ENCODE data around the gene SPATA31C1.
"Not testable (repeated sequence)": the region's sequence is repeated elsewhere in the genome, so short reads cannot be mapped to it uniquely, and the experiment has no call there.

Gene SPATA31C1

DNA sequence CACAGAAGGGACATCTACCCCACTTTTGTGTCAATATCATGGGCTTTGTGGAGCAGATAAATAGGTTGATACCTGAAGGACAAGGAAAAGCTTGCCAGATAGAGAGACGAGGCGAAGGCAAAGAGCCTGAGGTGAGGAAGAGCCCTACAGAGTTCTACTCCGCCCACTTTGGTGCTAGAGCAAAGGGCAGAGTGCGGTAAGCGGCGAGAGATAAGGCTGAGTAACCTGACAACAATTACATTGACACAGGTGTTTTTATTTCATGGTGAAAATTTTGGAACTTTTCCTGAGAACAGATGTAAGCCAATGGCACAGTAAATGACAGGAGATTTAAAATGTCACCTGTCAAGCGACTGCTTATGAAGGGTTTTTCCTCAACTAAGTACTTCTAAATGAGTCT, 16.7 kb downstream of the SPATA31C1 start:
- DNase-seq: not testable (repeated sequence)

DNA sequence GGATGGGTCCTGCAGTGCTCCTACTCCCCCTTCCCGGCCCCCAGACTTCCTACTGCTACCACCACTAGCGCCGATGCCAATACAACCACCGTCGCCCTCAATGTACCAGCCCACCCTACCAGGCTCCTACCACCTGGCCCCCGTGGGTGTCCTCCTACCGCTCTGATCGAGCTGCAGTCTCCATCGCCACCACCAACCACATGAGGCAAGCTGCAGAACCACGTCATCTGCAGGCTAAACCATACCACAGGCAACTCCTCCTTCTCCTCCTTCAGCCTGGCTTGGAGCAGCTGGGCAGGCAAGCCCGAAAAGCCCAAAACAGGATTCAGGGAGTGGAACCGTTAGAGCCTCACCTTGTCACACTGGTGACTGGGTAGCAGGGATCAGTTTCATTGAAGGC, 19.6 kb downstream of the SPATA31C1 start:
- not testable (repeated sequence) for DNase-seq

DNA sequence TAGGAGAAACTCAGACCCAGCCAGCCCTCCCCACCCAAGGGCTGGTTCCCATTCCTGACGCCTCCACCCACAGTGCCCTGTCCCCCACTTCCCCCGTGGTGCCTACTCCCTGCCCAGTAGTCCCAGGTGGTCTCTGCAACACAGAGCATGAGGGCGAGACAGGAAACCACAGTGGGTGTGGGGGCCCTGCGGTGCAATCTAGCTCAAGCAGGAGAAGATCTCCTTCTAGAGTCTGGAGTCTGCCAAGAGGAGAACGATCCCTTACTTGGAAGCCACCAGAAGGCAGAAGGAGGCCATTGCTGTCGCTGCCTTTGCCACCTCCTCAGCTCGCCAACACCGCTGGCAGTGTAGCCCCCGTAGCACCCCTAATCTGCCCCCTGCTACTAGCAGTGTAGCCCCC, 20.2 kb downstream of the SPATA31C1 start:
- DNase-seq: not testable (repeated sequence)

GRCh38 chr9:87938336-87938735, 20.6 kb downstream of the SPATA31C1 start:
- DNase-seq: not testable (repeated sequence)

- not testable (repeated sequence) for DNase-seq
Observed at GRCh38 chr9:87939096-87939495, 21.3 kb downstream of the SPATA31C1 start.

GRCh38 chr9:87944096-87944495, 26.3 kb downstream of the SPATA31C1 start:
- DNase-seq: no peak

DNA sequence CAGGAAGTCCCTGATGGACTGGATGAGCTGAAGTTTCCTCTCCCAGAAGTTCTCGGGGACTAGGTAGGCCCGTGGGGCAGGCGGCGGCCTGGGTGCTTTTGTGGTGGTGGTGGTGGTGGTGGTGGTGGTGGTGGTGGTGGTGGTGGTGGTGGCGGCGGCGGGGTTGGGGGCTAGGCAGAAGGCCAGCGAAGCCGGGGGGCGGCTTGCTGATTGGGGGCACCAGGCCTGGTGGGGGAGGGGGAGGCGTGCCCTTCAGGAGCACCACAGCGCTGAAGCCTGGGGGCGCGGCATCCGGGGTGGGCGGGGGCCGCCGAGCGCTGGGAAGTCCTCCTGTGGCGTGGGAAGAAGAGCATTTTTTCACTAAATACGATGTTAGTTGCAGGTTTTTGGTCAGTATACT, 26.9 kb downstream of the SPATA31C1 start:
- DNase-seq: no peak

DNA sequence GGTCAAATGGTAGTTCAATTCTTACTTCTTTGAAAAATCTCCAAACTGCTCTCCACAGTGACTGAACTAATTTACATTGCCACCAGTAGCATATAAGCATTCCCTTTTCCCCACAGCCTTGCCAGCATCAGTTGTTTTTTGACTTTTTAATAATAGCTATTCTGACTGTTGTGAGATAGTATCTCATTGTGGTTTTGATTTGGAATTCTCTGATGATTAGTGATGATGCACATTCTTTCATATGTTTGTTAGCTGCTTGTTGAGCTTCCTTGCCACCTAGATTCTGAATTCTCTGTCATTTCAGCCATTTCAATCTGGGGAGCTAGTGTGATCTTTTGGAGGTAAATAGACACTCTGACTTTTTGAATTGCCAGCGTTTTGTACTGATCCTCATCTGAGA, 32.5 kb downstream of the SPATA31C1 start:
- no peak for DNase-seq

- DNase-seq: no peak
Observed at GRCh38 chr9:87950765-87951488, 33.2 kb downstream of the SPATA31C1 start.

DNA sequence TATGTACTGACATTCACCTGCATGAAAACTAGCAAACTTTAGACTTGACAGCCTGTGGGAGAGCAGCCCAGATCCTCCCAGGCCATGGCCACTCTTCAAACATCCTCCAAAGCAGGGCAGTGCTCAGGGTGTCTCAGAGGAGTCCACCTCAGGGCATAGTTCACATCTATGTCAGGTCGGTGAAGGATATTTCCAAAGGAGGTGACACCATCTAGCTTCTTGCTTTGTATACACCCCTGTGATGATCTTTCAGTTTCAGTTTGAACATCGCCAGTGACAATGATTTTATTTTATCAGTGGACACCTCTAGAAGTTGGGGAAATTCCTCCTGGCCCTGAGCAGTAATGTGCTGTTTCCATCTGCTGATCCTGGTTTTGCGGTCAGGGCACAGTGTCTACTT, 36.5 kb downstream of the SPATA31C1 start:
- DNase-seq: no peak

- no peak for DNase-seq
Observed at GRCh38 chr9:87957839-87958238, 40.1 kb downstream of the SPATA31C1 start.

DNA sequence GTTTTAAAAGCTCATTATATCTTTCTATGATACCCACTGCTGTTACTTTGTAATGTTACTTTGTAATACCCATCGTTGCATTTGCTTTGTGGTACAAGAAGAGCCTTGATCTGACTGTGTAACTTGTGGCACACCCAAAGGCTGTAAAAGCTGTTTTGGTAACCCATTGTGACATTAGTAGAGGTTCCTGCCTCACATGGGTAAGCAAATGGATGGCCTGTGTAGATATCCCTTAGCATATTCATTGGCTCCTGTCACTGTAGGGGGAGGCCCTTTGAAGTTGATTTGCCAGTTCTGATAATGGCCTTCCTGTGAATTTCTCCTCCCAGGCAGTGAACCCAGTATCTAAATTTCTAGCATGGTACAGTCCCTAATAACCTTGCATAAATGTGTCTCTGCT, 40.8 kb downstream of the SPATA31C1 start:
- no peak for DNase-seq

- DNase-seq: no peak
Observed at GRCh38 chr9:87959916-87960581, 42.3 kb downstream of the SPATA31C1 start.

- DNase-seq: no peak
Observed at GRCh38 chr9:87963770-87964169, 46.0 kb downstream of the SPATA31C1 start.

DNA sequence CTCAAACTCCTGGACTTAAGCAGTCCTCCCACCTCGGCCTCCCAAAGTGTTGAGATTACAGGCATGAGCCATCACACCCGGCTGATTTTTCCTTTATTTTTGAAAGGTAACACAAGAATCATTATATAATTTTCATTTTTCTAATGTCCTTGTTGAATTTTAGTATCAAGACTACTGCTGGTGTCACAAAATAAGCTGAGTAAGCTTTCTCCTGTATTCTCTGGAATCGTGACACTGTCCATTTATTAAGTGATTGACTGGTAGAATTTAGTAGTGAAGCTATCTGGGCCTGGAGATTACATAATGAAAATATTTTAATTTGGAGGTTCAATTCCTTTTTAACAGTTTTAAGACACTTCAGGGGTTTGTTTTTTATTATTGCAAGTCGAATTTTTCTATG, 47.1 kb downstream of the SPATA31C1 start:
- DNase-seq: no peak

- DNase-seq: no peak
Observed at GRCh38 chr9:87968155-87968554, 50.4 kb downstream of the SPATA31C1 start.

- no peak for DNase-seq
Observed at GRCh38 chr9:87970602-87971001, 52.8 kb downstream of the SPATA31C1 start.

GRCh38 chr9:87973122-87973521, 55.4 kb downstream of the SPATA31C1 start:
- DNase-seq: no peak

Data from nucleus accumbens (tissue), 56 donors.